NCI-H1694 (cell line): ENCODE measurements around the gene TC2N.
"Not testable (repeated sequence)": the region's sequence is repeated elsewhere in the genome, so short reads cannot be mapped to it uniquely, and the experiment has no call there.

ENCODE experiments used
- DNase-seq: peaks from one replicate; lab custom pipeline; 2025; lab: John Stamatoyannopoulos, UW

The TC2N gene

DNA sequence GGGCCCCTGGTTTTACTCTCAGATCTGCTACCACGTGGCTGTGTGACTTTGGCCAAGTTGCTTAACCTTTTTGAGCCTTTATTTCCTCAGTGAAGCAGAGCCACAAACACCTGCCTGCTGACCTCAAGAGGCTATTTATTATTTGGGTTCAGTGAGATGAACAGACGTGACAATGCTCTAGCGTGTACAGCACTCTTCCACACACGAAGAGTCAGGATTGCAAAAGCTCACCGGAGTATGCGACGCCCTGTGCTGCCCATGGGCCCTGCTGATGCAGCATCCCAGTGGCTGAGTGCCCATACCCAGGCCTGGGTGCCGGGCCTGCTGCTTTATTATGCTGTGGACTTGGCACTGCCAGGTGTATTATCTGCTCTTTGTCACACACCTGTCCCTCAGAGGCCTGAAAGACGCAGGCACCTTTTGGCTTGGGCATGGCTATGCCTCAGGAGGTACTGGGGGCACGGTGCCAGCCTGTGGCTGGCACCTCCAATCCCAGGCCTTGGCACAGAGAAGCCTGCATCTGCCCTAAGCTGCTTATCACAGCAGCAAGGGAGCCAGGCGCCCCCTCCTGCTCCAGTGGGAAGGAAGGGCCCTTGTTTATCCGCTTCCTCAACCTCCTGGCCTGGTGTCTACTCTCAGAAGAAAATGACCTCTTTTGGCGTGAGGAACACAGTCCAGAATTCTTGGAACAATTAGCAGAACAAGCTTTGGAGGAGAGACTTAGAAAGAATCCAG lies 22.3 kb upstream of the TC2N start:
- no peak for DNase-seq

DNA sequence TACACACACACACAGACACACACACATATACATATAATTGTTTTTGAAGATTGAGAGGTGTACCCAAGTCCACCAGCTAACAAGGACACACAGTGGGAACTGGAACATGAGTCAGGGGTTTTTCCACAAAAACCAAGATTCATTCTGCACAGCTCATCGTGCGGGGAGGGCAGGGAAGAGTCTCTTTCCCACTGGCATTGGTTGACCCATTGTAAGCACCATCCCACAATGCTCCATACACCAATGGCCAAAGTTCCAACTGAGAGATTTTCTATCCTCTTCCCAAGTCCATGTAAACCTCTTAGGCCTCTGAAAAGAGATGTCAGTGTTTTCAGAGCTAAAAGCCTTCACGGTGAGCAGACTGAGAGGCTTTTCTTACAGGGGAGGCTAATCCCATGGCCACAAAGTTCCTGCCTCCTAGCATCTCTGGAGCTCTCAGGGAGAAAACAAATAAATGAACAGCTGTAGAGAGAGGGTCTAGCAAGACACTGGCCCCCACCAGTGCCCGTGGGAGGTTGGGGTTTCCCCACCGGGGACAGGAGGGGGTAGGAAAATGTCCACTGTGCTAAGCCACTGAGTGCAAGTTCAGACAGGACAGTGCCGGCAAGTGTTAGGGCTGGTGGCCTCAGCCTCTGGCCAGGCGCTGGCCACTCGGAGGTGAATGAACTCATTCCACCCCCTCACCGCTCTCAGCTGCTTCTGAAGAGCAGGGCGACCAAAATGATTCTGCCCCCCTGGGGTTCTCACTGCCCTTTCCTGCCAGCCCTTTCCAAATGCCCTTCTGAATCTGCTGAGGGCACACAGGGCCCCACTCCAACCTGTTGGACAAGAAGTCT lies 21.5 kb upstream of the TC2N start:
- DNase-seq: no peak

GRCh38 chr14:91886961-91887360 lies 19.6 kb upstream of the TC2N start:
- no peak for DNase-seq

- DNase-seq: no peak
Measured at GRCh38 chr14:91885839-91886238, 18.5 kb upstream of the TC2N start.

DNA sequence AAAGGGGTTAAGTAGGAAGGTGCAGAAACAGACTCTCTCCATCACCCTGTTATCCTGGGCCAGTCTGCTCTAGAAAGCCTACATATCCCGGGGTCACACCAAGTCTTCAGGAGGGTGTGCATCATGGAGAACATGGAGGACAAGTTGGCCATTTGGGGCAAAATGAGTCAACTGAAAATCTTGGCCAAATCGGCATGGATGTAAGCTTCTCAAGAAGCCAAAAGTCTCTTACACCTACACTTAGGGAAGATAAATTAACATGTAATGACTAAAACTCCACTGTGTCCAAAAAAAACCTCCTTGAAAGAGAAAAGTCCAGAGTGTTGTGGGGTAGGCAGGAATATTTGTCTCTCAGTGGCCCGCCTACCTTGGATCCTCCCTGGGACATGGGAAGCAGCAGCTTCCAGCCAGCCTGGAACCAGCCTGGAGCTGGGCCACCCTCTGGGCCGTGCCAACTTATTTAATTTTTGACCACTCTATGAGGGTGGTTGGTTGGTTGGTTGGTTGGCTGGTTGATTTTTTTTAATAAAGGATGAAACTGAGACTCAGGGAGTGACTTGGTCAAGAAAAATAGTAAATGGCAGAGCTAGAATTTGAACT lies 17.9 kb upstream of the TC2N start:
- DNase-seq: no peak

DNA sequence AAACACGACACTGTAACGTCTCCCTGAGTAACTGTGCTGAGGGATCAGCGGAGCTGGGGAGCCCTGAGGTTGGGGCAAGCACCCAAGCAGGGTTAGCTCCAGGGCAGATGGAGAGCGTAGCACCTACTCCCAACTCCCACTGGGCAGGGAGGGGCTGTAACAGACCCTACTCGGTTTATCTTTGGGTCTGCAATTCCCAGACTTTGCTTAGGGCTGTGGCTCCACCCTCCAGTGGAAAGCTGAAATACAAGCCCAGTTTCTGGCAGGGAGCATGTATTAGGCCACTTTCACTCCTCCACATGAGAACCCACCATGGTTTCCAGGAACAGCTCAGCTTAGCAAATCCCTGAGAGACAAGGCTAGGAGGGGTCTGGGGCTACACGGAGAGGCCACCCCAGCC lies 17.3 kb upstream of the TC2N start:
- DNase-seq: no peak

GRCh38 chr14:91883753-91884152 lies 16.4 kb upstream of the TC2N start:
- no peak for DNase-seq

DNA sequence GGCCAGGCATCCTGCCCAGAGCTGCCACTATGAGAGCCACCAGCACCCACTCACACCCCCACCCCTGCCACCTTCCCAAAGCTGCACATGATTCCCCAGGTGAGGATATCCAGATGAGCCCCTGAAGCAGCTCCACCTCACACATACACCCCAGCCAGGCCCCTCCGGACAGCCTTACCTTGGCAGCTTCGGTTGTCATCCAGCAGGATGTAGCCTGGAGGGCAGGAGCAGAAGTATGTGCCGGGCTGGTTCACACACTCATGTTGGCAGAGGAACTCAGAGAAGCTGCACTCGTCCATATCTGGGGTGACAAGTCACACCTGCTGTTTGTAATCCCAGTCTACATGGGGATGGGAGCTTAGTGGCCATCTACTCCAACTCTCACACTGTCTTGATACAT lies 15.4 kb upstream of the TC2N start:
- no peak for DNase-seq

DNA sequence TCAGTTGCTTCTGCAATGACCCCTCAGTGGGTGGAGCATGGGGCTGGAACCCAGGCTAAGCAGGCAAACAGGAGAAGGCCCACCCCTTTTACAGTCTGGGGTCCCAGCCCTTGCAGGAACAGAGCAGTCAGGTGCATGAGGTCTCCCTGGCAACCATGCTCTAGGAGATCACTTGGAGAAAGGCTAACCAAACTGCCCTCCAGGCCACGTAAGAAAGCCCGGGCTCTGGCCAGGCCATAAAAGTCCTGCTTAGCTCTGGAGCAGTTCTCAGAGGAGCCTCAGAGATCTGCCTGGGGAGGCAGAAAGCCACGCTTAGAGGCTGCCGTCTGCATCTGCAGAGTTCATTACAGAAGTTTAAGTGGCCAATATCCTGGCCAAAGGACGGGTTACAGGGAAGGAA lies 15.0 kb upstream of the TC2N start:
- no peak for DNase-seq

GRCh38 chr14:91879196-91879595 lies 11.9 kb upstream of the TC2N start:
- no peak for DNase-seq

DNA sequence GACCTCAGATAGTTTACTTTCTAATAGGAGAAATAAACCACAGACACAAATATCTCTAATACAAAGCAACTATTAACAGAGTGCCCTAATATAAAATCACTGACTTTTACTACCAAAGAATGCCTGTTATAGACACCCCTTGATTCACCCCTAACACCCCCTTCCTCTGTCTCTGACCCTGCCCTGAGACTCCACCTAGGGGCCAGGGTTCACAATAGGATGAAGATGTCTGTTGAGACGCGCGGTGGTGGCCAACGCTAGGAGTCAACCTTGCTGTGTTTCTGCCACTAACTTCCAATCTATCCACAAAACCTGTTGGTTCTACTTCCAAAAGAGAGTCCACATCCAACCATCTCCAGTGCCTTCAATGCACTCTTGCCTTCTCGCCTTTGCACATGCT lies 10.9 kb upstream of the TC2N start:
- no peak for DNase-seq

GRCh38 chr14:91877376-91877915 lies 10.1 kb upstream of the TC2N start:
- no peak for DNase-seq

DNA sequence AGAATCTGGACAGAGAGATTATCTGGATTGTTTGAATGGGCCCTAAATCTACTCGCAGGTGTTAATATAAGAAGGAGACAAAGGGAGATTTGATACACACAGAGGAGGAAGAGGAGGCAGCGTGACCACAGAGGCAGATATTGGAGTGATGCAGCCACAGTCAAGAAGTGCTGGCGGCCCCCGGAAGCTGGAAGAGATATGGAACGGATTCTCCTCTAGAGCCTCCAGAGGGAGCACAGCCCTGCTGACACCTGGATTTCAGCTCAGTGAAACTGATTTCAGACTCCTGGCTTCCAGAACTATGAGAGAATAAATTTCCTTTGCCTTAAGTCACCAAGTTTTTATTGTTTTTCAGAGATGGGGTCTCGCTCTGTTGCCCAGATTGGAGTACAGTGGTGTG lies 9.2 kb upstream of the TC2N start:
- DNase-seq: no peak

GRCh38 chr14:91875525-91876286 lies 8.4 kb upstream of the TC2N start:
- no peak for DNase-seq

GRCh38 chr14:91873471-91874415 lies 6.4 kb upstream of the TC2N start:
- no peak for DNase-seq

DNA sequence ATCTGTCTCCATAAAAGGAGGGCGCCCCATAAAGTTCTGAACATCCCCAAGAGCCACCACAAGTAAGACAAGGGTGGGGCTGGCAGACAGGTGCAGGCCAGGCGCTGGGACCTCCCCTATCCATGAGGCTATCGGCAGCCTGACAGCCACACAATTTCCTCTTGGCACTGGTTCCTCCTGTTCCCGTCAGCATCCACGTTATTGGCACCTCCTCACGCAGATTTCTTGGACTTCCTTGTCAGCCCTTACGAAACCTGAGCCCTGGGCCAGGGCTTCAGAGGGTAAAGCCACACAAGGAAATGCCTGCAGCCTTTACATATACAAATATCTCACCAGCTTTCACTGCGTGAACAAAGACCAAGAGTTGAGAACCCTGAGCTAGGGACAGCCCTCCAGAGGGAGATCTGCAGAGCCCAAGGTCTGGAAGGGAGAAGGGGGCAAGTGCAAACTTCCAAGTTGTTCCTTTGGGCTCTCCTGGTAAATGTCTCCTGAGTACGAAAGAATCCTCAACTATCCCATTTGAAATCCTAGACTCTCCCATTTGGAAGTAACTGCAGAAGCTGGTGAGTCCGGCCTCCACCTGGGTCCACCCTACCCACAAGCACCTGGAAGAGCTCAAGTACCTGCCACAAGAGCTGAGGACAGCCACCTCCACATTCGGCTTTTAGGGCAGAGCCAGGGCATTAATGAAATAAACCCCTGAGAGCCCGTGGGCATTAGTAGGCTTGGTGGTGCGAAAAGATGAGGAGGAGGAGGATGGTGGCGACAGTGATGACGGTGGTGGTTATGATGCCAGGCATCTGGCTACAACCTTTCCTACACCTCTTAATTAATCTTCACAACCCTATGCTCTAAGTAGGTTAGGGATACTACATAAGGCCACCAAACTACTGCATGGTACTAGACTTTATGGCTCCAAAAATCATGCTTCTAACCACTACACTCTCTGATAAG lies 5.5 kb upstream of the TC2N start:
- DNase-seq: no peak

- no peak for DNase-seq
Measured at GRCh38 chr14:91872011-91872501, 4.7 kb upstream of the TC2N start.

- not testable (repeated sequence) for DNase-seq
Measured at GRCh38 chr14:91871401-91871800, 4.1 kb upstream of the TC2N start.

DNA sequence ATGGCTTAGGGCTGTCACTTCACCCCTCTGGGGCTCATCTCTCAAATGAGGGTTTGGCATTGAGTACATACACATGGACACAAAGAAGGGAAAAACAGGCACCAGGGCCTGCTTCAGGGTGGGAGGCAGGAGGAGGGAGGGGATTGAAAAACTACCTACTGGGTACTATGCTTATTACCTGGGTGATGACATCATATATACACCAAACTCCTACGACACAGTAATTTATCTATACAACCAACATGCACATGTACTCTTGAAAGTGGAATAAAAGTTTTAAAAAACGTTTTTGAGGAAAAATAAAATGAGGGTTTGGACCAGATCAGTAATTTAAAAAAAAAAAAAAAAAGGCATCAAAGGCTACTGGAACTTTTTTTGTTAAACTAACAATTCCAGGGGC lies 3.6 kb upstream of the TC2N start:
- DNase-seq: no peak

DNA sequence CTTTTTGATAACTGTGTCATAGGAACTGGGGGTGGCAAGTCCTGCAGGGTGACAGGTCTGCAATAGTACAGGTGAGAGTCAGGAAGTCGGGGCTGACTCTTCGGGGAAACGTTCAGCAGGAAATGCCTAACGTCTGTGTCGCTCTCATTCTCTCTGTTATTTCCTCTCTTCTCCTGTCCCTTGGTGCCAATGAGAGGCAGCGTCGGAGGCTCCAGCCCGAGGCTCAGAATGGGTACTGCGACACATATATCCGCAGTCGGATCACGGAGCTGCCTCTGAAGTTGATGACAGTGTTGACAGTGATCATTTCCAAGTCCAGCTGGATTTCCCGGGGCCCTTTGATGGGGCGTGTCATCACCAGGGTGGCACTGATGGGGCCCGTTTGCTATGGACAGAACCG lies 2.7 kb upstream of the TC2N start:
- DNase-seq: no peak
